Measurements from ENCODE around the gene RFLNA.

DNA sequence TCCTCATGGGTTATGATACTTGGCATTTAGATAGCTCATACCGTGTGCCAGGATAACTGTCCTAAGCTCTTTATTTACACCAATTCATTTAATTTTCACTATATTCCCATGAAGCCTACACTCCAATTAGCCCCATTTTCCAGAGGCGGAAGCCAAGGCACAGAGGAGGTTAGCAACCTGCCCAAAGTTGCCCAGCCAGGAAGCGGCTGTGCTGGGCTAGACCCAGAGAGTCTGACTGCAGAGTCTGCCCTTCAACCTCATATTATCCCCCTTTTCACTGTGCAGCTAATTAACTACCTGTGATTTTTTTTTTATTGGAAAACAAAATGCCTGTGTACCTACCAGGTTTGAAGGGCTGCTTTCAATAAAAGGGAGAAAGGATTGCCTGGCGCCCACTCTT lies 2.5 kb downstream of the RFLNA start:
- TF ChIP-seq, protein P1, sequence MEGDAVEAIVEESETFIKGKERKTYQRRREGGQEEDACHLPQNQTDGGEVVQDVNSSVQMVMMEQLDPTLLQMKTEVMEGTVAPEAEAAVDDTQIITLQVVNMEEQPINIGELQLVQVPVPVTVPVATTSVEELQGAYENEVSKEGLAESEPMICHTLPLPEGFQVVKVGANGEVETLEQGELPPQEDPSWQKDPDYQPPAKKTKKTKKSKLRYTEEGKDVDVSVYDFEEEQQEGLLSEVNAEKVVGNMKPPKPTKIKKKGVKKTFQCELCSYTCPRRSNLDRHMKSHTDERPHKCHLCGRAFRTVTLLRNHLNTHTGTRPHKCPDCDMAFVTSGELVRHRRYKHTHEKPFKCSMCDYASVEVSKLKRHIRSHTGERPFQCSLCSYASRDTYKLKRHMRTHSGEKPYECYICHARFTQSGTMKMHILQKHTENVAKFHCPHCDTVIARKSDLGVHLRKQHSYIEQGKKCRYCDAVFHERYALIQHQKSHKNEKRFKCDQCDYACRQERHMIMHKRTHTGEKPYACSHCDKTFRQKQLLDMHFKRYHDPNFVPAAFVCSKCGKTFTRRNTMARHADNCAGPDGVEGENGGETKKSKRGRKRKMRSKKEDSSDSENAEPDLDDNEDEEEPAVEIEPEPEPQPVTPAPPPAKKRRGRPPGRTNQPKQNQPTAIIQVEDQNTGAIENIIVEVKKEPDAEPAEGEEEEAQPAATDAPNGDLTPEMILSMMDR (conservative IDR thresholded peaks at IDR 0.05 in 1 of 2, IDR thresholded peaks at IDR 0.05 in 1 of 2; ENCODE audit: extremely low read depth in 1 of 2, insufficient read depth in 1 of 2, low read depth in 1 of 2, low read length in 2 of 2), result no peak
- no peak for TF ChIP-seq EZH2 (IDR thresholded peaks at IDR 0.05; ENCODE audit: borderline replicate concordance, low read length)
